HG02588 (cell line): Measurements from ENCODE around the gene UROC1.

Experiments used
- ATAC-seq: cut with Tn5 transposase; IDR thresholded peaks from one replicate; pipeline ENCODE4 v1.9.1; 2021; ENCODE audit warnings: mild to moderate bottlenecking, moderate library complexity; ENCODE audit not compliant: unreplicated experiment

UROC1 gene

DNA sequence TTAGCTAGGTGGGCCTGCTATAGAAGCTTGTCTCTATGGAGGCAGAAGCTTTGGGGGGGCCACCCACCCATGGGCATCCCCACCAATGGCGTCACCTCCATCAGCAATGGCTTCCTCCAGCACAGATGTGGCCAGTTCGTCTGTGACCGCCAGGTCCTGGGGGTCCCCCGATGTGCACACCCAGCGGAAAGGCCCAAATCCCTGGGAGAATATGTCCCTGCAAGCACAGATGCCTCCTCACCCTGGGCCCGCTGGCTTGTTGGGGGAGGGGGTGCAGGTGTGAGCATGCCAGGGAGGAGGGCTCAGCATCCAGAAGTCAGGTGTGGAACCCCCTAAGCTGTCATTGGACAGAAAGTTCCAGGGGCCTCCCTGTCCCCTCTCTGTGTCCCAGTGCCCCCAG, 19.6 kb downstream of the UROC1 start:
- ATAC-seq, result no peak

- ATAC-seq, result no peak
Observed at GRCh38 chr3:126496894-126497850, 20.4 kb downstream of the UROC1 start.

GRCh38 chr3:126495786-126496185, 21.8 kb downstream of the UROC1 start:
- no peak for ATAC-seq

DNA sequence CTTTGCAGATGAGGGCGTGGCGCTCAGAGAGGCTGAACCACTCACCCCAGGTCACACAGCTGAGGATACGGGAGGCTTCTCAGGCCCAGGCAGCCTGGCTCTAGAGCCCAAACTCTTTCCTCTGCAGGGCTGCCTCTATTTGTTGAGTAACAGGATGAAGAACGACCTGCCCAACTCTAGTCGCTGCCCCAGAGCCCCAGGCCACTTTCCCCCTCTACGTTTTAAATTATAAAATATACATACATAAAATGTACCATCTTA, 22.7 kb downstream of the UROC1 start:
- ATAC-seq, result no peak

GRCh38 chr3:126494204-126494969, 23.2 kb downstream of the UROC1 start:
- ATAC-seq, result no peak

DNA sequence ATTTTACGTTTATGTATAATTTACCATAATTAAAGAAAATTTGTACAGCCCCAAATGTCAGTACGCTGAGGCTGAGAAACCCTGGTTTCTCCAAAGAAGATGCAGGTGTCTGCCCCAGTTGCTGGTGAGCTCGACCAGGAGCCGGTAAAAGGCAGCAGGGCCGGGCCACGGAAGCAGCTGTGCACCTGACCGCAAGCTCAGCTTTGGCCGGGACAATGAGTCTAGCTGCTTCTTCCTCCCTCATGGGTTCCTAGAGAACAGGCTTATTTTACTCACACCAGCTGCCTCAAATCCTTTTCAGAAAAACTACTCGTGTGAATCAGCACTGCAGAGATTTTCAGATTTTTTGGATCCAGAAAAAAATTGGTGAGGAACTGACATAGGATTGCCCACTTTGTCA, 23.8 kb downstream of the UROC1 start:
- ATAC-seq, result no peak

- no peak for ATAC-seq
Observed at GRCh38 chr3:126493051-126493450, 24.5 kb downstream of the UROC1 start.

- ATAC-seq, result no peak
Observed at GRCh38 chr3:126491221-126492013, 26.2 kb downstream of the UROC1 start.

- ATAC-seq, result no peak
Observed at GRCh38 chr3:126490619-126491018, 27.0 kb downstream of the UROC1 start.

DNA sequence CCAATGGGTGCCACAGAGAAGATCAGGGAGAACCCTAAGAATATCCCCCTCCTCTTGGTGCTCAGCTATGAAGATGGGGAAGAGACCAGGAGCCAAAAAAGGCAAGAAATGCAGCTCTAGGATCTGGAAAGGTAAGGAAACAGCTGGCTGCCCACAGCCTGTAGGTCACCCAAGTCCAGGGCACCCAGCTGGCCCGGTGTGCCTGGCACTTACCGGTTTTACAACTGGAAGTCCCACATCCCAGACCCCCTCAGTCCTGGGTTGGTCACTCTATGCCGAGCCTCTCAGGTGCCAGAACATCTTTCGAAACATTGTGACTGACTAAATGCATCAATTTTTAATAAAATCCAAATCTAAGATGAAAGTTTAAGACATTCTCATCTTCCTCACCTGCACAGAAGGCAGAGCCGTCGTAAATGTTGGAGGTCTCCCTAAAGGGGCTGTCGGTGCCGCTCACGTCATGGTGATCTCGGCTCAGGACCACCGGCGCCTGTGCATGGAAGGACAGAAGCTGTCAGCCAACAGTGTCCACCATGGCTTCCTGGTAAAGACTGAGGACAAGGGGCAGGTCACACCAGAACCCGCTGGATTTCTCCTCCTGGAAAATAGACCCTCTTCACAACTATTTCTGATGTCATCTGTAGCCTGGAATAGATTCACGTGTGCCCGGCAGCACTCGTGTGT, 28.5 kb downstream of the UROC1 start:
- no peak for ATAC-seq

DNA sequence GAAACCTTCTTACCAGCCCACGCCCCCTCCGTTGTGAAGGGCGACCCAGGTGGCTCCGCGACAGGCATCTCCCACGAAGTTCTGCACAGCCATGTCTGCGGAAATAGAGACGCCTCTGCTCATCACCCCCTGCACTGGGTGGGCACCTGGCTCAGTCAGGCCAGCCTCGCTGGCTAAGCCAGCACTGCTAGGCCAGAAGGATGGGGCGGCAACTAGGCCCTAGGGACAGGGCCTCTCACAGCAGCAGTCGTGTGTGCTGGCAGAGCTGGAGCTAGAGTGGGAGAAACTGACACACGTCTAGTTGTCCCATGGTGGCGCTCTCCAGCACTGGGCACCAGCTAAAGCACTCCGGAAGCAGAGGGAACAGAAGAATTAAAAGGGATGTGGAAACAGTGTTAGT, 29.4 kb downstream of the UROC1 start:
- no peak for ATAC-seq

DNA sequence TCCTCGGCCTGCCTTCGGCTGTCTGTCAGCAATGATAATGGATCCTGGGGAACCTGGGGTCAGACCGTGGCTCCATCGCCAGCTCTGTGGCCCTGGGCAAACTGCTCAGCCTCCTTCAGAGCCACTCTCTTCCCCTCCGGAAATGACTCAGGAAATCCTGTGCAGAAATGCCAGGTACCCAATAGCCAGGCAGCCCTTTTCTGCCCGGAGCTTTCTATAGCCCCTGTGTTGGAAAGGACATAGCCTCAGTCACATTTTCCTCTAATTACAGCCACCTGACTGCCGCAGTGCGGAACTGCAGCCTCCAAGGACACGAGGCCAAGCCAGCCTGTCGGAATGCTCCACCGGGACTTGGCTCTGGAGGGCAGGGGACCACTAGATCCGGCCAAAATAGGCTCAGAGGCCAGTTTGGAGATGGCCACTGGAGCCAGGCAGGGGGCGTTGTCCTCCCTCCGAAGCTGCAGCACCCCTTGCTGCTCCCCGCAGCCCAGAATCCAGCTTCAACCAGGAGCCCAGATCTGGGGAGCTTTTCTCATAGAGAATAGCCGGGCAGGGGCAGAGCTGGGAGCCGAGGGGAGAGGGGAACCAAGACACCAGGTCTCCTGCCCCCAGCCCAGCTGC, 30.3 kb downstream of the UROC1 start:
- no peak for ATAC-seq

GRCh38 chr3:126486360-126486847, 31.2 kb downstream of the UROC1 start:
- ATAC-seq, result no peak

GRCh38 chr3:126485956-126486355, 31.6 kb downstream of the UROC1 start:
- no peak for ATAC-seq

GRCh38 chr3:126485176-126485897, 32.2 kb downstream of the UROC1 start:
- ATAC-seq, result no peak

GRCh38 chr3:126484662-126485061, 32.9 kb downstream of the UROC1 start:
- no peak for ATAC-seq

DNA sequence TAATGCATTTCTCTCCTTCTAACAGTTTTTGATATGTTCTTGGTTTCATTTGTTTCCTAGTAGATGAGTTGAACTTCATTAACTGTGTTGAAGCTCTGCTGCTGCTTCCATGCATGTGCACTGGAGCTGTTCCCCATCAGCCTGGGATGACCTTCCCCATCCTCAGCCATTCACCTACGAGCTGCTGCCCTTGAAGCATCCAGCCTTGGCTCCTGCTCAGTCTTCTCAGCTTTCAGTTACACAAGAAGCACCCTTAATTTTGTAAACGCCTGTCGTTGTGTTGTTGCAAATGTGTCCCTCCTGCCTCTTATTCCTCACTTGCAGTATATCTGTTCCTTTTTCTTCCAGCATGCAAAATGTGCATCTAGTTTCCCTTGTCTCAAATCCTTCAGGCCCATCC, 33.4 kb downstream of the UROC1 start:
- no peak for ATAC-seq

GRCh38 chr3:126483321-126483761, 34.2 kb downstream of the UROC1 start:
- ATAC-seq, result no peak

DNA sequence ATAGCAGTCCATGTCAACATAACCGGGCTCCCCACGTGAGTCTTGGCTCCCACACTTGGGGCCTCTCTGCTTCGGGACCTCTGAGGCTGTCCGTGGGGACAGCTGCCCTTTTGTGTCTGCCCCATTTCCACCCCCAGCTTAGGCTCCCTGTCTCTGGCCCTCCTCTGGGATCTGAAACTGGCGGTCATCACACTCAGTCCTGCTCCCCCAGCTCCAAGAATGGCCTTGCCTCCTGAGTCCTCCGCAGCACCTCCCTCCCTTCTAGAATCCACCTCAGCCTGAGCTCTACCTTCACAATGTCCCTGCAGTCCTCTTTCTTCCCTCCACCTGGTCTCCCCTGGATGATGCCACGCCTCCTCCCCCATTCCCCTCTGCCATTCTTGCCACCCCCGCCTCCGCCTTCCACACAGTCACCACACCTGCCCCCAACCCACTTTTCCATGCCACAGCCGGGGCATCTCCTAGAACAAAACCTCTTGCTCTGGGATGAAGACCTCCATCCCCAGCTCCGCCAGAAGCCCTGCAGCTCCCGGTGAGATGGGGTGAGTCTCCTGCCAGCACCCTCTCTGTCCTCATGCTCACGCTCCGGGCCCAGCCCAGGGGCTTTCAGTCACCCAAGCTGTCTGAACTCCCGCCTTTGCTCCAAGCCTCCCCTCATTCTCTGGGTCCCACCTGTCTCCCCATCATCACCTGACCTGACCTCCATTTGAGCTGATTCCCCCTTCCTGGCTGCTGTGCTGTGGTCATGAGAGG, 34.9 kb downstream of the UROC1 start:
- ATAC-seq, result no peak
